ENCODE data around the gene FZR1. TPM values are rescaled to one million over a fixed set of nuclear protein-coding genes. Genes with fewer than 3 reads are reported as not detected.
A peak's percentile ranks its signal among the peaks of the same experiment; 100 is the strongest.

FZR1 gene
- total and polyA plus RNA-seq, 2 of the 4 experiments (the other 2 are of a cell fraction), result 21.5 to 47.8 TPM

DNA sequence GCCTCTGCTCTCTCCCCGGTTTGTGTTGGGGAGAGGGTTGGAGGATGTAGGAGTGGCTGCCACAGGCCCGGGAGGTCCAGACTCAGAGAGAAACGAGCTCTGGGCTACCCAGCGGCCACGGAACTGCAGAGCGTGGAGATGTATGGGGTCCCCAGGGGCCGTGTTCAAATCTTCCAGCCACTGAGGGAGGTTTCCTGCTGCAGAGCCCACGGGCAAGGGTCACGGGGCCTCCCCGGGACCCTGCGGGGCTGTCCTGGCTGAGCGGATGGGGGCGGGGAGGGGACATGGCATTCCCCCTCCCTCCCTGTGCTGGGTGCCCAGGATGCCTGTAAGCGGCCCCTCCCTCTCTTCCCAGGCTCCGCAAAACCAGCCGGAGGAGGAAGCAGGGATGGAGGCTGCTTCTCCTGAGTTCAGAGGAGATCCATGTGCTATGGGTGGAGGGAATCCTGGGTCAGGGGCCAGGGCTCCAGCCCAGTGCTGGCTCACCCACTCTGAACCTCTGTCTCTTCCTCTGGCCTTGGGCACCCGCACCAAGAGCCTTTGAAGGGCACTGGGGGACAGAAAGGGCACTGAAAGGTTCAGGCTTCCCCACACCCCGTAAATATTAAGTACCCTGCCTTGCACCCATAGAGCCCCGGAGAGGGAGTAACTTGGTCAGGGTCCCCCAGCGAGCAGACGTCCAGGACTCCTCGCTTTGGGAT lies 48.4 kb upstream of the FZR1 start:
- in situ Hi-C loops (cut with MboI; ENCODE audit: low sequenced_read_pairs) (no loop called here), dilution Hi-C loops (cut with HindIII; ENCODE audit: low sequenced_read_pairs, unreplicated experiment) (no loop called here), intact Hi-C loops (cut with micrococcal nuclease) (no loop called here)
- H4K91ac ChIP-seq (ENCODE audit: insufficient read depth, low read depth, low read length), result no peak overlapping the region
- H3K9ac ChIP-seq (ENCODE audit: low read depth, low read length), result no peak overlapping the region; the same call in 1 of the 2 replicates
- H4K20me1 ChIP-seq (ENCODE audit: insufficient read depth, low read length), result peaks cover 52% of the 10 kb centered on the region
- BruUV-seq (replicated peaks), result no TSS peak
- peak overlapping the region; percentile 3 for H2AFZ ChIP-seq (replicated peaks; ENCODE audit: low read length, poor library complexity)
- no peak overlapping the region for H3K56ac ChIP-seq (ENCODE audit: extremely low read depth, insufficient read depth, low read length)
- no peak overlapping the region for H4K5ac ChIP-seq (ENCODE audit: low read depth, low read length)
- H3K36me3 ChIP-seq (ENCODE audit: control insufficient read depth, insufficient read depth, low read length), result peaks cover 51% of the 10 kb centered on the region
- H2BK15ac ChIP-seq (ENCODE audit: low read depth, low read length), result no peak overlapping the region
- CTCF ChIA-PET, result no interaction called here
- H3K4ac ChIP-seq (ENCODE audit: low read depth, low read length), result peak overlapping the region; percentile 79; the same call in 1 of the 2 replicates
- no peaks in the 10 kb centered on the region for H3K9me3 ChIP-seq (ENCODE audit: control insufficient read depth, insufficient read depth, low read length)
- H3K18ac ChIP-seq (ENCODE audit: low read depth, low read length), result no peak overlapping the region
- no peak overlapping the region for H3K4me2 ChIP-seq (ENCODE audit: low read depth, low read length)
- ATAC-seq (ENCODE audit: low read depth), result no peak
- H3K4me3 ChIP-seq (ENCODE audit: insufficient read depth, low read depth, low read length), result no peak overlapping the region
- peak overlapping the region in 1 of 2 experiments; percentile 40; a peak in 2 of 4 replicates for H4K8ac ChIP-seq (ENCODE audit: low read depth in 2 of 2, low read length in 2 of 2)
- H3K23ac ChIP-seq (ENCODE audit: low read depth, low read length), result no peak overlapping the region
- peak overlapping the region; percentile 66 for H2AK9ac ChIP-seq (replicated peaks; ENCODE audit: low read depth, low read length, poor library complexity)
- H2AK5ac ChIP-seq (ENCODE audit: low read depth, low read length), result 0 out of 2 replicates have a peak overlapping the region, but pooled peaks have one; percentile 20
- no peak for TF ChIP-seq FOS (IDR thresholded peaks at IDR 0.05; ENCODE audit: low read depth, low read length)
- TF ChIP-seq NFE2L2 (IDR thresholded peaks at IDR 0.05; ENCODE audit: low read depth, low read length), result no peak
- no peak for TF ChIP-seq RCOR1 (IDR thresholded peaks at IDR 0.05; ENCODE audit: insufficient replicate concordance, low read length)
- TF ChIP-seq BHLHE40 (IDR thresholded peaks at IDR 0.05; ENCODE audit: low read depth, low read length), result no peak
- TF ChIP-seq, protein P1, sequence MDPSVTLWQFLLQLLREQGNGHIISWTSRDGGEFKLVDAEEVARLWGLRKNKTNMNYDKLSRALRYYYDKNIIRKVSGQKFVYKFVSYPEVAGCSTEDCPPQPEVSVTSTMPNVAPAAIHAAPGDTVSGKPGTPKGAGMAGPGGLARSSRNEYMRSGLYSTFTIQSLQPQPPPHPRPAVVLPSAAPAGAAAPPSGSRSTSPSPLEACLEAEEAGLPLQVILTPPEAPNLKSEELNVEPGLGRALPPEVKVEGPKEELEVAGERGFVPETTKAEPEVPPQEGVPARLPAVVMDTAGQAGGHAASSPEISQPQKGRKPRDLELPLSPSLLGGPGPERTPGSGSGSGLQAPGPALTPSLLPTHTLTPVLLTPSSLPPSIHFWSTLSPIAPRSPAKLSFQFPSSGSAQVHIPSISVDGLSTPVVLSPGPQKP (IDR thresholded peaks at IDR 0.05; ENCODE audit: borderline replicate concordance, low read depth, low read length), result no peak
- TF ChIP-seq MAZ (IDR thresholded peaks at IDR 0.05; ENCODE audit: borderline replicate concordance, low read depth, low read length), result no peak
- TF ChIP-seq MXI1 (IDR thresholded peaks at IDR 0.05; ENCODE audit: borderline replicate concordance, low read depth, low read length), result no peak
- no peak for TF ChIP-seq CHD1 (IDR thresholded peaks at IDR 0.05; ENCODE audit: low read depth, low read length)
- TF ChIP-seq, protein P2, sequence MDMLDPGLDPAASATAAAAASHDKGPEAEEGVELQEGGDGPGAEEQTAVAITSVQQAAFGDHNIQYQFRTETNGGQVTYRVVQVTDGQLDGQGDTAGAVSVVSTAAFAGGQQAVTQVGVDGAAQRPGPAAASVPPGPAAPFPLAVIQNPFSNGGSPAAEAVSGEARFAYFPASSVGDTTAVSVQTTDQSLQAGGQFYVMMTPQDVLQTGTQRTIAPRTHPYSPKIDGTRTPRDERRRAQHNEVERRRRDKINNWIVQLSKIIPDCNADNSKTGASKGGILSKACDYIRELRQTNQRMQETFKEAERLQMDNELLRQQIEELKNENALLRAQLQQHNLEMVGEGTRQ (IDR thresholded peaks at IDR 0.05; ENCODE audit: low read depth, low read length), result no peak
- TF ChIP-seq SMC3 (IDR thresholded peaks at IDR 0.05; ENCODE audit: low read depth, low read length), result no peak
- no peak for TF ChIP-seq MAFK (IDR thresholded peaks at IDR 0.05; ENCODE audit: low read depth, low read length)
- no peak for TF ChIP-seq RFX5 (IDR thresholded peaks at IDR 0.05; ENCODE audit: low read depth, low read length)
- TF ChIP-seq CEBPB (IDR thresholded peaks at IDR 0.05; ENCODE audit: low read depth, low read length), result no peak
- no peak for TF ChIP-seq POLR2A (IDR thresholded peaks at IDR 0.05; ENCODE audit: low read depth, low read length)
- TF ChIP-seq, protein P3, sequence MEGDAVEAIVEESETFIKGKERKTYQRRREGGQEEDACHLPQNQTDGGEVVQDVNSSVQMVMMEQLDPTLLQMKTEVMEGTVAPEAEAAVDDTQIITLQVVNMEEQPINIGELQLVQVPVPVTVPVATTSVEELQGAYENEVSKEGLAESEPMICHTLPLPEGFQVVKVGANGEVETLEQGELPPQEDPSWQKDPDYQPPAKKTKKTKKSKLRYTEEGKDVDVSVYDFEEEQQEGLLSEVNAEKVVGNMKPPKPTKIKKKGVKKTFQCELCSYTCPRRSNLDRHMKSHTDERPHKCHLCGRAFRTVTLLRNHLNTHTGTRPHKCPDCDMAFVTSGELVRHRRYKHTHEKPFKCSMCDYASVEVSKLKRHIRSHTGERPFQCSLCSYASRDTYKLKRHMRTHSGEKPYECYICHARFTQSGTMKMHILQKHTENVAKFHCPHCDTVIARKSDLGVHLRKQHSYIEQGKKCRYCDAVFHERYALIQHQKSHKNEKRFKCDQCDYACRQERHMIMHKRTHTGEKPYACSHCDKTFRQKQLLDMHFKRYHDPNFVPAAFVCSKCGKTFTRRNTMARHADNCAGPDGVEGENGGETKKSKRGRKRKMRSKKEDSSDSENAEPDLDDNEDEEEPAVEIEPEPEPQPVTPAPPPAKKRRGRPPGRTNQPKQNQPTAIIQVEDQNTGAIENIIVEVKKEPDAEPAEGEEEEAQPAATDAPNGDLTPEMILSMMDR (conservative IDR thresholded peaks at IDR 0.05; ENCODE audit: low read depth, low read length), result no peak
- no peaks in the 10 kb centered on the region for H3K27me3 ChIP-seq (ENCODE audit: control insufficient read depth, insufficient read depth, low read length)
- peaks cover 8% of the 10 kb centered on the region for H3K9me1 ChIP-seq (ENCODE audit: insufficient read depth, low read length)
- peak overlapping the region; percentile 26; the same call in 1 of the 2 replicates for H2BK120ac ChIP-seq (ENCODE audit: low read depth, low read length)
- H3K4me1 ChIP-seq (ENCODE audit: control insufficient read depth, insufficient read depth, low read length), result peaks cover 29% of the 10 kb centered on the region
- H3K79me1 ChIP-seq (ENCODE audit: low read depth in 1 of 2, low read length in 2 of 2), result peaks cover 42 to 83% of the 10 kb centered on the region in 2 experiments
- H2BK20ac ChIP-seq (ENCODE audit: low read depth, low read length), result peak overlapping the region; percentile 47; the same call in 1 of the 2 replicates
- H3K14ac ChIP-seq (replicated peaks; ENCODE audit: low read depth, low read length), result 0 out of 2 replicates have a peak overlapping the region, but pooled peaks have one; percentile 21
- 20% methylated on average over 3 of the region's 22 CpGs; no CpG with 5 or more reads in 1 of the 2 experiments for WGBS, 2 experiments (ENCODE audit: extremely low coverage in 2 of 2, insufficient read length in 1 of 2)
- peak overlapping the region; percentile 22 for H3K27ac ChIP-seq (ENCODE audit: insufficient read depth, low read length)
- no peak for DNase-seq
- POLR2A ChIA-PET (ENCODE audit: unreplicated experiment), result no interaction called here
- H2BK5ac ChIP-seq (ENCODE audit: low read depth, low read length, poor library complexity, severe bottlenecking), result peak overlapping the region; percentile 43

All from IMR-90 (cell line).